Stimulated activated memory B cell treated with anti-CD40 and anti-IgM and Interleukin-4, amounts not matched to agents 10 μg/mL and 1 μg/mL and 100 μg/mL, for 72 hours (primary cell): ENCODE measurements around the gene OTOS.

Experiments used
- ATAC-seq: fragments of 150-1000 bp; cut with Tn5 transposase; 2 replicates; pipeline ENCODE4 v1.10.0; 2021
- H3K27ac Mint-ChIP-seq: one replicate; pipeline ENCODE4 v1.8.0; 2022; ENCODE audit warnings: mild to moderate bottlenecking, mixed read lengths
- H3K27me3 Mint-ChIP-seq: one replicate; pipeline ENCODE4 v1.8.0; 2022; ENCODE audit warnings: mixed read lengths
- H3K36me3 Mint-ChIP-seq: one replicate; pipeline ENCODE4 v1.8.0; 2022; ENCODE audit warnings: mixed read lengths
- H3K4me1 Mint-ChIP-seq: one replicate; pipeline ENCODE4 v1.8.0; 2022; ENCODE audit warnings: mixed read lengths
- H3K4me3 Mint-ChIP-seq: one replicate; pipeline ENCODE4 v1.8.0; 2022; ENCODE audit warnings: mild to moderate bottlenecking, moderate library complexity, mixed read lengths
- H3K9me3 Mint-ChIP-seq: one replicate; pipeline ENCODE4 v1.8.0; 2022; ENCODE audit warnings: mixed read lengths

The OTOS gene

DNA sequence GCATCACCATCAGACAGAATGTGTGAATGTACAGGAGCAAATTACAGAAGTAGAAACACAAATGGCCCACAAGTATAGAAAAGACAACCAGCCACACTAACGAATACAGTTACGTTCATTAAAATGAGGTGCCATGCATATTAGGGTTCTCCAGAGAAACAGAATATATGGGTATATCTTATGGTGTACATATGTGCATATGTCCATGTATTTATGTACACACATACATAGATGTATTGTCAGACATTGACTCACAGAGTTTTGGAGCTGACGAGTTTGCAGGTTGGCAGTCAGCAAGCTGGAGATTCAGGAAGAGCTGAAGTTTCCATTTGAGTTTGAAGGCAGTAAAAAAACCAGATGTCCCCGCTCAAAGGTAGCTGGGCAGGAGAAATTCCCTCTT lies 37.3 kb downstream of the OTOS start:
- Mint-ChIP-seq H3K36me3 (no peaks in the 10 kb centered on the region), H3K4me3 (no peak overlapping the region), H3K27me3 (peaks cover 49% of the 10 kb centered on the region), H3K9me3 (peaks cover 5% of the 10 kb centered on the region), H3K4me1 (no peaks in the 10 kb centered on the region), H3K27ac (no peak overlapping the region)
- ATAC-seq = no peak

DNA sequence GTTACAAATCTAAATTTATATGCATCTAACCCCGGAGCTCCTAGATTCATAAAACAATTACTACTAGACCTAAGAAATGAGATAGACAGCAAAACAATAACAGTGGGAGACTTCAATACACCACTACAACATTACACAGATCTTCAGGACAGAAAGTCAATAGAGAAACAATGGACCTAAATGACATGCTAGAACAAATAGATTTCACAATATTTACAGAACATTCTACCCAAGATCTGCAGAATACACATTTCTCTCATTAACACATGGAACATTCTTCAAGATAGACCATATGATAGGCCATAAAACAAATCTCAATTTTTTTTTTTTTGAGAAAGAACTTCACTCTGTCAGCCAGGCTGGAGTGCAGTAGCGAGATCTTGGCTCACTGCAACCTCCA lies 42.1 kb downstream of the OTOS start:
- Mint-ChIP-seq H3K36me3 (peaks cover 6% of the 10 kb centered on the region), H3K27me3 (peaks cover 85% of the 10 kb centered on the region), H3K27ac (no peak overlapping the region), H3K4me1 (no peaks in the 10 kb centered on the region), H3K4me3 (no peak overlapping the region), H3K9me3 (peaks cover 17% of the 10 kb centered on the region)
- ATAC-seq = no peak

DNA sequence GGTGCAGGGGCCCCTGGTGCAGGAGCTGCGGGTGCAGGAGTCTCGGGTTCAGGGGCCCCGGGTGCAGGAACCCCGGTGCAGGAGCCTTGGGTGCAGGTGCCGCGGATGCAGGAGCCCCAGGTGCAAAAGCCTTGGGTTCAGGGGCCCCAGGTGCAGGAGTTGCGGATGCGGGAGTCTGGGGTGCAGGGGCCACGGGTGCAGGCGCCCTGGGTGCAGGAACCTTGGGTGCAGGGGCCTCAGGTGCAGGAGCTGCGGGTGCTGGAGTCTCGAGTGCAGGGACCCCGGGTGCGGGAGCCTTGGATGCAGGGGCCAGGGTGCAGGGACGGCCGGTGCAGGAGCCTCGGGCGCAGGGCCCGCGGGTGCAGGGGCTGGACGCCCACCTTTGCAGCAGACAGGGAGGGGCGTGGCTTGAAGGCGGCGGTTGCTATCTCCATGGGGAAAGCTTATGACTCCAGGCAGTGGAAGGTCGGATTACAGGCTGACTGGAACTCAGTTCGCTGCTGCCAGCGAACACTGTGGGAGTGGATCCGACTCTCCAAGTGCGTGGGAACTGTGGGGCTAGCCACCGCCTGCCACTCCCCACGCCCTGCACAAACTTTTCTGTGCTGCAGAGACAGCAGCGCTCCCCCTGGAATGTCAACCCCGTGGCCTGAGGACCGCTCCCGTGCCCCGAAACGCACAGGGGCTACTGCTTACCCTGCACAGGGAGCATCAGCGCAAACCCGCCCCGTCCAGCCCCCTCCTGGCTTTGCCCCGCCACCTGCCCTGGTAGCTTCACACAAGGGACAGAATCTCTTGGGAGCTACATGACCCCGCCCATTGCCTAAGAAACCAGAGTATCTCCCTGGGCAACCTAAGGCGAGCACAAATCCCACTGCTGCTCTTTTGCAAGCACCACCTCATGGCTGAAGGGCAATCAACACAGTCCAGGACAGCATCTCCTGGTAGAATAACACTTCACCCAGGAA lies 44.6 kb downstream of the OTOS start:
- H3K4me1 Mint-ChIP-seq = no peaks in the 10 kb centered on the region
- ATAC-seq = no peak
- no peak overlapping the region for H3K4me3 Mint-ChIP-seq
- peaks cover 6% of the 10 kb centered on the region for H3K36me3 Mint-ChIP-seq
- H3K27me3 Mint-ChIP-seq = peaks cover 87% of the 10 kb centered on the region
- no peak overlapping the region for H3K27ac Mint-ChIP-seq
- peaks cover 20% of the 10 kb centered on the region for H3K9me3 Mint-ChIP-seq

DNA sequence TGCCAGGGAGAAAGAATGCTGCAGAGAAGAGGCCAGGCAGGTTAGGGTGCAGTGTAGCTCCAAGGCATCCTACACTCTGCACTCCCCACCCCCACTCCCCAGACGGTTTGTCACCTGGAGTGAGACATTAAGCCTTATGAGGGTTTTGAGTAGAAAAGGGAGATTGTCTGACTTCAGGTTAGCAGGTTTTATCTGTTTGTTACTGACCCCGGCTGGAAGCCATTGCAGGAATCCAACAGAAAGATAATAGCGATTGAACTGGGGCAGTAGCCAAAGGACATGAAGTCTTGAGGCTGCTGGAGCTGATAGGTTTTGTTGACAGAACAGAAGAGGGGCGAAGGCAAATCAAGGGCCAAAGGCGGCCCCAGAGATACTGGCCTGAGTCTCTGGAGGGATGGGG lies 51.2 kb downstream of the OTOS start:
- peaks cover 53% of the 10 kb centered on the region for H3K27me3 Mint-ChIP-seq
- H3K9me3 Mint-ChIP-seq = peaks cover 23% of the 10 kb centered on the region
- H3K4me3 Mint-ChIP-seq = no peak overlapping the region
- no peaks in the 10 kb centered on the region for H3K4me1 Mint-ChIP-seq
- H3K27ac Mint-ChIP-seq = no peak overlapping the region
- peaks cover 19% of the 10 kb centered on the region for H3K36me3 Mint-ChIP-seq
- ATAC-seq = no peak
